Measurements from ENCODE around the gene KLF15.
"Not testable (repeated sequence)": the region's sequence is repeated elsewhere in the genome, so short reads cannot be mapped to it uniquely, and the experiment has no call there.

KLF15 gene

GRCh38 chr3:126345641-126346460 lies 11.4 kb downstream of the KLF15 start:
- no peak for ATAC-seq

GRCh38 chr3:126345231-126345630 lies 12.0 kb downstream of the KLF15 start:
- ATAC-seq: no peak

- ATAC-seq: no peak
These were observed 12.7 kb downstream of the KLF15 start for GRCh38 chr3:126344380-126345041.

GRCh38 chr3:126343649-126344035 lies 13.6 kb downstream of the KLF15 start:
- no peak for ATAC-seq

GRCh38 chr3:126342991-126343648 lies 14.1 kb downstream of the KLF15 start:
- ATAC-seq: no peak

- no peak for ATAC-seq
These were observed 15.0 kb downstream of the KLF15 start for GRCh38 chr3:126342211-126342610.

GRCh38 chr3:126341755-126342150 lies 15.5 kb downstream of the KLF15 start:
- no peak for ATAC-seq

GRCh38 chr3:126340943-126341754 lies 16.1 kb downstream of the KLF15 start:
- ATAC-seq: no peak

- ATAC-seq: no peak
These were observed 16.6 kb downstream of the KLF15 start for GRCh38 chr3:126340596-126340942.

- ATAC-seq: no peak
These were observed 17.1 kb downstream of the KLF15 start for GRCh38 chr3:126340081-126340511.

- ATAC-seq: no peak
These were observed 17.7 kb downstream of the KLF15 start for GRCh38 chr3:126339466-126339865.

- no peak for ATAC-seq
These were observed 18.4 kb downstream of the KLF15 start for GRCh38 chr3:126338790-126339288.

GRCh38 chr3:126337980-126338651 lies 19.1 kb downstream of the KLF15 start:
- ATAC-seq: no peak

GRCh38 chr3:126331812-126332336 lies 25.3 kb downstream of the KLF15 start:
- not testable (repeated sequence) for ATAC-seq

- no peak for ATAC-seq
These were observed 27.1 kb downstream of the KLF15 start for GRCh38 chr3:126329927-126330725.

- no peak for ATAC-seq
These were observed 30.6 kb downstream of the KLF15 start for GRCh38 chr3:126326629-126327028.

GRCh38 chr3:126322181-126322967 lies 34.8 kb downstream of the KLF15 start:
- ATAC-seq: no peak

- ATAC-seq: no peak
These were observed 35.7 kb downstream of the KLF15 start for GRCh38 chr3:126321490-126321889.

- peak in 1 of 2 donors; percentile 13 for ATAC-seq
These were observed 36.5 kb downstream of the KLF15 start for GRCh38 chr3:126320517-126321293.
